HT-29 (cell line): ENCODE measurements around the gene PTRH2. TPM values are rescaled to one million over a fixed set of nuclear protein-coding genes. Genes with fewer than 3 reads are reported as not detected.
"Not testable (repeated sequence)": the region's sequence is repeated elsewhere in the genome, so short reads cannot be mapped to it uniquely, and the experiment has no call there.

Experiments used
- DNase-seq: peaks from one replicate; pipeline ENCODE4 v3.0.0-alpha.2; 2015; ENCODE audit warnings: low spot score
- total RNA-seq: library from RNA; depleted of rRNA; stranded (reverse); fragments of >200 nt; shearing (Covaris generic); gene quantifications from 2 replicates; pipeline ENCODE4 v1.2.3, GENCODE V29; 2014; rRNA removed

Gene PTRH2
- 36.4 and 38.9 TPM in 2 replicates for total RNA-seq

DNA sequence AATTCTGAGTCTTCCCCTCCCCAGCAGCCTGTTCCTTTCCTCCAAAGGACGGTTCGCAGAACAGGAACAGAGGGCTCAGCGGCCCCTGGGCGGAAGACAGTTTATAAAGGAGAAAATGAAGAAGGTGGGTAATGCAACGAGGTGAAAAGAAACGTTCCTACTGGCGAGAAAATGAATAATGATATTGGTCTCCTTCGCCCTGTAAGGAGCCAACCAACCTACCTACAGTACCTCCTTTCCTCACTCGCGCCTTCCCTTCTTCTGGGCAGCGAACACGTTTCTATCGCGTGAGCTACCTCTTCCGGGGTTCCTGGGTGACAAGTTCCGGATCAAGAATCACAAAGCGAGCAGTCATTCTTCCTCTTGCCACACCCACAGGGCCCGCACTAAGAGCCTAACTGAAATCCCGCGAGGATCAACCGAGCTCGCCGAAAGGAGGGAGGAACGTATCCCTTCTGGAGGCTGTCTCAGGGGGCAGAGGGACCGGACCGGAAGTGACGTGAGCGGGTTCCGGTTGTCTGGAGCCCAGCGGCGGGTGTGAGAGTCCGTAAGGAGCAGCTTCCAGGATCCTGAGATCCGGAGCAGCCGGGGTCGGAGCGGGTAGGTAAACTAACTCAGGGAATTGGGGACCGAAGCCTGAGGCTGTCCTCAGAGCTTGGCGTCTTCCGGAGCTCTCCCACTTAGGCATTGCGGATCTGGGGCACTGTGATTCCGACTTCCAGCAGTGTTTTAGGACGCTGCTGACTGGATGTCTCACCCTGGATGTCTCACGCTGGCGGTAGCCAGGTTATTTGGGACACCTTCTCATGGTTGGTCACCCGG, at the start of gene PTRH2, which contains the start of gene VMP1:
Gene PTRH2 (minus strand): TSS at position 282 of the 822 bp plus-strand sequence. CDS start 9,452 bp downstream, outside the sequence.
Gene VMP1 (plus strand): TSS at position 506 of the 822 bp plus-strand sequence. CDS start 23,793 bp downstream, outside the sequence.
- peak; percentile 99 for DNase-seq

GRCh38 chr17:59756236-59756818, 49.1 kb upstream of the PTRH2 start:
- DNase-seq, result peak; percentile 65

DNA sequence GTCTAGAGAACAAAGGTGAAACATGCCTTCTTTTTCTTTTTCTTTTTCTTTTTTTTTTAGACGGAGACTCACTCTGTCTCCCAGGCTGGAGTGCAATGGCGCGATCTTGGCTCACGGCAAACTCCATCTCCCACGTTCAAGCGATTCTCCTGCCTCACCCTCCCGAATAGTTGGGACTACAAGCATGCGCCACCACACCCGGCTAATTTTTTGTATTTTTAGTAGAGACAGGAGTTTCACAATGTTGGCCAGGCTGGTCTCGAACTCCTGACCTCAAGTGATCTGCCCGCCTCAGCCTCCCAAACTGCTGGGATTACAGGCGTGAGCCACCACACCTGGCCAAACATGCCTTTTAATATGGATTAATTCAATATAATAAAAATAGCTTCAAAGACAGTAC, 47.8 kb upstream of the PTRH2 start:
- not testable (repeated sequence) for DNase-seq

DNA sequence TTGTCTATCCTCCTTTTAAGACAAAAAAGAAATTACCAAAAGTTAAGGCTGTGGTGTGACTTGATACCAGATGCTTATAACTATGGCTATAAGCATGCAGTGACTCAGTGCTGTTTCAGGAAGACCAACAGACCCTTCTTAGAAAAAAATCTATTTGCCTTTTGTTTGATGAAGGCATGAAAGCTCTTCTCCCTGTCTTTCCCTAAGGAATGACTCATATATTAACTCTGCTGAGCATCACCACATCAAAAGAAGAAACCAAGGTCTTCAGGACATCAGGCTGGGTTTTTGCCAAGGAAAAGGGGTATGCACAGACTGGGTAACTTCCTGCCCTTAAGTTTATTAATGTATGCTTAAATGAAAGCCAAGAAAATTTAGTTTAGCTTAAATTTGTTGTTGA, 47.3 kb upstream of the PTRH2 start:
- peak; percentile 70 for DNase-seq

- DNase-seq, result peak; percentile 88
Observed at GRCh38 chr17:59753522-59754467, 46.6 kb upstream of the PTRH2 start.

DNA sequence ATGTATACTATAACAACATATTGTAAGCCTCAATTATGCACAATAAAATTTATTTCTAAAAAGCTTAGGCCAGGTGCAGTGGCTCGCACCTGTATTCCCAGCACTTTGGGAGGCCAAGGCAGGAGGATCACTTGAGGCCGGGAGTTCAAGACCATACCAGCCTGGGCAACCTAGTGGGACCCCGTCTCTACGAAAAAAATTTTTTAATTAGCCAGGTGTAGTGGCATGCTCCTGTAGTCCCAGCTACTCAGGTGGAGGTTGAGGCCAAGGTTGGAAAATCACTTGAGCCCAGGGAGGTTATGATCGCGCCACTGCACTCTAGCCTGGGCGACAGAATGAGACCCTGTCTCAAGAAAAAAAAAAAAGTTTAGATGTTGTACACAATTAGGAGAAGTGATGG, 45.7 kb upstream of the PTRH2 start:
- DNase-seq, result no peak

DNA sequence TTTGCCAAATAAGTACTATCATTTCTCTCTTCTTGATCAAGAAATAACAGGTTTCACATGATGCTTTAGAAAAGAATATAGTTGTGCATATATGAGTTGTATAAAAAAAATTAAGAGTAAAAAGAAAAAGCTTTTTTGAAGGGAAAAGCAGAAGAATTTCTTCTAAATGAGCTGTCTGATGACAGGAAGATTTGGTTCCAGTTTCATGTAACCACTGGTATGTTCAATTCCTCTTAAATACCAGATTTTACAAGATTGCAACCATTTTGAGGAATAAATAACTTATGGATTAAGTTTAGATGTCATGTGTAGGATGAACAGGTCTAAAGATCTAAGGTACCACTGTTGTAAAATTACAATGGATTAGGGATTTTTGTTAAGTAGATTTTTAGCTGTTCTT, 45.2 kb upstream of the PTRH2 start:
- DNase-seq, result no peak

DNA sequence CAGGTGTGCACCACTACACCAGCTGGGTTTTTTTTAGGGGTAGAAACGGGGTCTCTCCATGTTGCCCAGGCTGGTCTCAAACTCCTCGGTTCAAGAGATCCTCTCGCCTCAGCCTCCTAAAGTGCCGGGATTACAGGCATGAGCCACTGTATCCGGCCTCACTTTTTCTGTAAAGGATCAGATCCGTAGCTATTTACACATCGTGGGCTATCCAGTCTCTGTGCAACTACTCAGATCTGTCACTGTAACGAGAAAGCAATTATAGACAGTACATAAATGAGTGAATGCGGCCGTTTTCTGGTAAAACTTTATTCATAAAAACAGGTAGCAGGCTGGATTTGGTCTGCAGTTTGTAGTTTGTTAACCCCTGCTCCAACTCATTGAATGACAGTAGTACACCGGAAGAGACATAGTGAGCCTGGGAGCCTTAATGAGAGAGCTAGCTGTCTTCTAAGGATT, 44.8 kb upstream of the PTRH2 start:
- DNase-seq, result no peak

- DNase-seq, result no peak
Observed at GRCh38 chr17:59748591-59748990, 41.4 kb upstream of the PTRH2 start.

DNA sequence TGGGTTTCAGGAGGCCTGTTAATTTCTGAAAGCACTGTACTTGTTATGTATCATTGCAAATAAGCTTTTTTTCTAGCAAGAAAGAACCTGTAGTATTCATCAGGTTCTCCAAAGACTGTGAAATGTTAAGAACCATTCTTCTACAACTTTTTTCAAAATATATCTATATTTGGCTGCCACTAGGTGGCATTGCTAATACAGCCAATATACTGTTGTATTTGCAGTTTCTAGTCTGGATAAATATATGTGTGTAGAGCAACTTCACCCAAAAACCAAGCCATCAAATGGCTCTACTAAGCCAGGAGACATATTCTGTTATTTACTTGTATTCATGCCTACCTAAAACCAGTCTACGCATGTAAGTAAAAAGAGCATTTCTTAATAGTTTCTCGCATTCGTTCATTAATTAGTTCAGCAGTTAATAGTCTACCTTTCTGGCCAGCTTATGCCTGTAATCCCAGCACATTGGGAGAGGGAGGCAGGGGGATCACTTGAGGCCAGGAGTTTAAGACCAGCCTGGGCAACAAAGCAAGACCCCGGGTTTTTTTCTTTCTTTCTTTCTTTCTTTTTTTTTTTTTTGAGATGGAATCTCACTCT, 39.7 kb upstream of the PTRH2 start:
- peak; percentile 54 for DNase-seq

GRCh38 chr17:59745040-59745439, 37.8 kb upstream of the PTRH2 start:
- DNase-seq, result no peak

GRCh38 chr17:59743842-59744241, 36.6 kb upstream of the PTRH2 start:
- DNase-seq, result no peak

DNA sequence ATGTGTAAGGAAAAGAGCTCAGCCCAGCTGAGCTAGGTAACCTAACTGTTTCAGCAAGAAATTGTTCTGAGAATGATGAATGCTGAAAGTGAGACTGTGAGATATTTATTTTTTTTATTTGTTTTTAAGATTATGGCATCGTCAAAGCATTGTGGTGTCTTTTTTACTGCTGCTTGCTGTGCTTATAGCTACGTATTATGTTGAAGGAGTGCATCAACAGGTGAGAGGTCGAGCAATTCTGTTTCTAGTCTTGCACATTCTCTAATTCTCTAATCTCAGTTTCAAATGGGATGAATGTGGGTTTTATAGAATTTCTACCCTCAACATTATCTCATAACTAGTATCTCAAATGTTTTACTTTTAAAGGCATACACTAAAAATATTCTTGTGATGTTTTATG, 30.1 kb upstream of the PTRH2 start:
- DNase-seq, result no peak

- DNase-seq, result no peak
Observed at GRCh38 chr17:59734226-59734625, 27.0 kb upstream of the PTRH2 start.

- DNase-seq, result no peak
Observed at GRCh38 chr17:59733697-59734096, 26.5 kb upstream of the PTRH2 start.

GRCh38 chr17:59730268-59730834, 23.1 kb upstream of the PTRH2 start:
- DNase-seq, result no peak

DNA sequence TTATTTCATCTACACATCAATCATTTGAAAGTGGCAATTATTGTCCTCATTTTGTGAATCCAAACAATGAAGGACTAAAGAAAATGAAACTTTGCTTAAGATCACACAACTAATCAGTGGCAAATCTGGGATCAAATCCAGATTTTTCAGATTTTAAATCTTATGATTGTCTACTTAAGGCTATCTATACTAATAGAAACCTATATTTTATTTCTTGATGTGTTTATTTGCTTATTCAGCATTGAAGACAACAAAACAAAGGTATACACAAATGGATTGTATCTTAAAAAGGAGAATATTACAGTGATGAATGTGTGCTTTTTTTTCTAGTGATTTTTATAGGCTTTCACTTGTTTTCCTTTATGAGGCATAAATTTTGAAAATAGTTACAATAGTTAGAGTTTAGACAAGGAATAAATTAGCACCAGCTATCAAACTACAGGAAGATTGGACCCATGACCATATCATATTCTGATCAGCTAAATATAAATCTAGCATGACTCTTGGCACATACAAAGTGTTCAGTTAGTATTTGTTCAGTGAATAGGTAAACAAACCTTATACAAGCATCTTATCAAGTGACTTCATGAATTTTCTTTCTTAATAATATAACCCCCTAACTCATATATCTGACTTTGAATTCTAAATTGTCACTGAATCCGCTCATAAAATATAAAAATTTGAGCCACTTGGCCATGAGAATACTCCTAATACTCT, 20.7 kb upstream of the PTRH2 start:
- DNase-seq, result no peak

- DNase-seq, result no peak
Observed at GRCh38 chr17:59725691-59726090, 18.5 kb upstream of the PTRH2 start.

- no peak for DNase-seq
Observed at GRCh38 chr17:59723607-59724006, 16.4 kb upstream of the PTRH2 start.

GRCh38 chr17:59723041-59723440, 15.8 kb upstream of the PTRH2 start:
- no peak for DNase-seq
